Measurements from ENCODE around the gene HIPK1.
"Not testable (repeated sequence)": the region's sequence is repeated elsewhere in the genome, so short reads cannot be mapped to it uniquely, and the experiment has no call there.

HIPK1 gene

GRCh38 chr1:113945329-113945728 is 16.2 kb downstream of the HIPK1 start:
- no peak for DNase-seq (ENCODE audit: low spot score)

- no peak for DNase-seq (ENCODE audit: low spot score)
These were observed 17.0 kb downstream of the HIPK1 start for GRCh38 chr1:113946112-113946511.

- DNase-seq (ENCODE audit: low spot score): peak; percentile 25
These were observed 17.7 kb downstream of the HIPK1 start for GRCh38 chr1:113946678-113947387.

- peak; percentile 22 for DNase-seq (ENCODE audit: low spot score)
These were observed 18.4 kb downstream of the HIPK1 start for GRCh38 chr1:113947388-113948107.

- not testable (repeated sequence) for DNase-seq (ENCODE audit: low spot score)
These were observed 19.0 kb downstream of the HIPK1 start for GRCh38 chr1:113948151-113948550.

GRCh38 chr1:113949007-113949406 is 19.9 kb downstream of the HIPK1 start:
- DNase-seq (ENCODE audit: low spot score): no peak

- DNase-seq (ENCODE audit: low spot score): no peak
These were observed 21.8 kb downstream of the HIPK1 start for GRCh38 chr1:113950908-113951307.

GRCh38 chr1:113951719-113952118 is 22.6 kb downstream of the HIPK1 start:
- no peak for DNase-seq (ENCODE audit: low spot score)

GRCh38 chr1:113957984-113958383 is 28.9 kb downstream of the HIPK1 start:
- no peak for DNase-seq (ENCODE audit: low spot score)

- no peak for DNase-seq (ENCODE audit: low spot score)
These were observed 29.6 kb downstream of the HIPK1 start for GRCh38 chr1:113958691-113959090.

- peak; percentile 34 for DNase-seq (ENCODE audit: low spot score)
These were observed 34.3 kb downstream of the HIPK1 start for GRCh38 chr1:113963281-113963906.

- DNase-seq (ENCODE audit: low spot score): no peak
These were observed 36.7 kb downstream of the HIPK1 start for GRCh38 chr1:113965703-113966412.

GRCh38 chr1:113972954-113973353 is 43.8 kb downstream of the HIPK1 start:
- DNase-seq (ENCODE audit: low spot score): no peak

- DNase-seq (ENCODE audit: low spot score): no peak
These were observed 46.2 kb downstream of the HIPK1 start for GRCh38 chr1:113975211-113975895.

GRCh38 chr1:113976609-113977278 is 47.6 kb downstream of the HIPK1 start:
- DNase-seq (ENCODE audit: low spot score): peak; percentile 45

- DNase-seq (ENCODE audit: low spot score): no peak
These were observed 48.8 kb downstream of the HIPK1 start for GRCh38 chr1:113977906-113978305.

GRCh38 chr1:113978863-113979702 is 50.0 kb downstream of the HIPK1 start, which contains the start of gene OLFML3:
TSS of gene OLFML3 (plus strand) at chr1:113979474. CDS start at chr1:113979517, 43 bp downstream.
- peak; percentile 92 for DNase-seq (ENCODE audit: low spot score)

GRCh38 chr1:113980110-113980509 is 51.0 kb downstream of the HIPK1 start:
- DNase-seq (ENCODE audit: low spot score): peak; percentile 33

GRCh38 chr1:113981962-113982931 is 53.1 kb downstream of the HIPK1 start:
- DNase-seq (ENCODE audit: low spot score): no peak

All from cerebellar cortex (tissue), 1 donor.